Measurements from ENCODE around the gene ZFP69. TPM values are rescaled to one million over a fixed set of nuclear protein-coding genes. Genes with fewer than 3 reads are reported as not detected.

ZFP69 gene
- total RNA-seq, 1 donor from 2014 or later = 1.8 TPM

DNA sequence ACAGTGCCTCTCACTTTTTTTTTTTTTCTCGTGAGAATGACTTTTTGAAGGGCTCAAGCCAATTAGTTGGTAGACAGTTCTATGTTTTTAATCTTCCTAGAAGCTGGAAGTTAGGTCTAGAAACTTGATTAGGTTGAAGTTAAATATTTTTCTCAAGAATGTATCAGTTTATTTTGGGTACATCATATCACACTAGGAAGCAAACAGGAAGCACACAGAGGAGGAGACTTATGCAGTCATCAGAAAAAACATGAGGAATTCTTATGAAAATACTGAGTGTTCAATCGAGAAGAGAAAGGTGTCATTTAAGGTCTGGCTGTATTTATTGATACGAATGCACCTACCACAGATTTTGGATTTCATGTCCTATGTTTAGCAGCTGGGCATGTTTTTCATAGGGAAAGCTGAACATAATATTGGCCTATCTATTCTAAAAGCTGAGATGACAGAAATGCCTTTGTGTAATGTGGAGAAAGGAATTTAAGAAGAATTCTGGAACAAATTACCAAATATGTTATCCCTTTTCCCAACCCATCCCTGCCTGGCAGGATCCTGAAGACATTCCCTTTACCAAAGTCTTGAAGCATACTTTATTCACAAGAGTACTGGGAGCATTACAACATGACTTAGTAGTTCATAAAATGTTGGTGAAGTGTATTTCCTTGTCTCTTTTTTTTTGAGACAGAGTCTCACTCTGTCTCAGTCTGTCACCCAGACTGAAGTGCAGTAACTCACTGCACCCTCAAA, 44.3 kb upstream of the ZFP69 start:
- DNase-seq (ENCODE audit: low read depth) (peak; percentile 49), FAIRE-seq (peak; percentile 13)
- H3K4me3 Mint-ChIP-seq (ENCODE audit: unreplicated experiment) = no peak overlapping the region
- peaks cover 2% of the 10 kb centered on the region for H3K9me3 Mint-ChIP-seq (ENCODE audit: unreplicated experiment)
- no peak overlapping the region for H3K4me3 ChIP-seq (ENCODE audit: insufficient read depth, low read depth, low read length)
- H3K27me3 ChIP-seq (ENCODE audit: insufficient read depth, low read length) = no peaks in the 10 kb centered on the region
- H3K4me1 ChIP-seq (ENCODE audit: insufficient read depth, low read length) = peaks cover 14% of the 10 kb centered on the region
- no peak overlapping the region for H3K27ac ChIP-seq (ENCODE audit: low read depth, low read length)
- peaks cover 5% of the 10 kb centered on the region for H3K36me3 Mint-ChIP-seq (ENCODE audit: low read depth, unreplicated experiment)
- H3K27ac Mint-ChIP-seq (ENCODE audit: unreplicated experiment) = no peak overlapping the region
- no peaks in the 10 kb centered on the region for H3K27me3 Mint-ChIP-seq (ENCODE audit: low read depth, unreplicated experiment)
- no peaks in the 10 kb centered on the region for H3K9me3 ChIP-seq (ENCODE audit: insufficient read depth, low read depth, low read length)
- H2AFZ ChIP-seq (ENCODE audit: low read depth, low read length) = no peak overlapping the region
- peaks cover 2% of the 10 kb centered on the region for H3K4me1 Mint-ChIP-seq (ENCODE audit: low read depth, unreplicated experiment)
- no peak overlapping the region for H3K9ac ChIP-seq (ENCODE audit: low read length)
- no peak for TF ChIP-seq EZH2 (IDR thresholded peaks at IDR 0.05; ENCODE audit: insufficient read depth, low read length)
- TF ChIP-seq, protein P1, sequence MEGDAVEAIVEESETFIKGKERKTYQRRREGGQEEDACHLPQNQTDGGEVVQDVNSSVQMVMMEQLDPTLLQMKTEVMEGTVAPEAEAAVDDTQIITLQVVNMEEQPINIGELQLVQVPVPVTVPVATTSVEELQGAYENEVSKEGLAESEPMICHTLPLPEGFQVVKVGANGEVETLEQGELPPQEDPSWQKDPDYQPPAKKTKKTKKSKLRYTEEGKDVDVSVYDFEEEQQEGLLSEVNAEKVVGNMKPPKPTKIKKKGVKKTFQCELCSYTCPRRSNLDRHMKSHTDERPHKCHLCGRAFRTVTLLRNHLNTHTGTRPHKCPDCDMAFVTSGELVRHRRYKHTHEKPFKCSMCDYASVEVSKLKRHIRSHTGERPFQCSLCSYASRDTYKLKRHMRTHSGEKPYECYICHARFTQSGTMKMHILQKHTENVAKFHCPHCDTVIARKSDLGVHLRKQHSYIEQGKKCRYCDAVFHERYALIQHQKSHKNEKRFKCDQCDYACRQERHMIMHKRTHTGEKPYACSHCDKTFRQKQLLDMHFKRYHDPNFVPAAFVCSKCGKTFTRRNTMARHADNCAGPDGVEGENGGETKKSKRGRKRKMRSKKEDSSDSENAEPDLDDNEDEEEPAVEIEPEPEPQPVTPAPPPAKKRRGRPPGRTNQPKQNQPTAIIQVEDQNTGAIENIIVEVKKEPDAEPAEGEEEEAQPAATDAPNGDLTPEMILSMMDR (IDR thresholded peaks at IDR 0.05; ENCODE audit: insufficient read depth, low read depth, low read length) = no peak
- no peaks in the 10 kb centered on the region for H4K20me1 ChIP-seq (ENCODE audit: insufficient read depth, low read length)
- no peaks in the 10 kb centered on the region for H3K36me3 ChIP-seq (ENCODE audit: insufficient read depth, low read length)
- no peak overlapping the region for H3K4me2 ChIP-seq (ENCODE audit: low read length)
- no peaks in the 10 kb centered on the region for H3K79me2 ChIP-seq (ENCODE audit: insufficient read depth, low read length)

DNA sequence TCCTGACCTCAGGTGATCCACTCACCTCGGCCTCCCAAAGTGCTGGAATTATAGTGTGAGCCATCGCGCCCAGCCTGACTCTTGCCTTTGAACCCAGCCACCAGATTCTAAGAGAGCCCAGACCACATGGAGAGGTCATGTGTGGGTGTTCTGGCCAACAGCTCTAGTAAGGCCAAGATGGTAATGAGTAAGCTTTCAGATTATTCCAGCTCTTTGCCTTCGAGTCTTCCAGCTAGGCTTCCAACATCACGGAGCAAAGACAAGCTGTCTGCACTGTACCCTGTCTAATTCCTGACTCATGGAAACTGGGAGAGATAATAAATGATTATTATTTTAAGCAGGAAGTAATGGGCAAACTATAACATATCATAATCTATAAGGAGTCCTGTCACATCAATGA, 41.6 kb upstream of the ZFP69 start:
- peaks cover 2% of the 10 kb centered on the region for H3K4me1 Mint-ChIP-seq (ENCODE audit: low read depth, unreplicated experiment)
- no peaks in the 10 kb centered on the region for H3K27me3 Mint-ChIP-seq (ENCODE audit: low read depth, unreplicated experiment)
- H3K9me3 Mint-ChIP-seq (ENCODE audit: unreplicated experiment) = peaks cover 1% of the 10 kb centered on the region

More for the DNA sequence above, 41.6 kb upstream of the ZFP69 start:
- FAIRE-seq (no peak), DNase-seq (ENCODE audit: low read depth) (peak; percentile 91)
- TF ChIP-seq EZH2 (IDR thresholded peaks at IDR 0.05; ENCODE audit: insufficient read depth, low read length) = no peak
- TF ChIP-seq, protein P1 (IDR thresholded peaks at IDR 0.05; ENCODE audit: insufficient read depth, low read depth, low read length) = no peak
- no peaks in the 10 kb centered on the region for H3K79me2 ChIP-seq (ENCODE audit: insufficient read depth, low read length)
- no peak overlapping the region for H3K4me3 ChIP-seq (ENCODE audit: insufficient read depth, low read depth, low read length)
- H3K36me3 Mint-ChIP-seq (ENCODE audit: low read depth, unreplicated experiment) = peaks cover 5% of the 10 kb centered on the region
- H3K4me2 ChIP-seq (ENCODE audit: low read length) = peak overlapping the region; percentile 3
- H4K20me1 ChIP-seq (ENCODE audit: insufficient read depth, low read length) = no peaks in the 10 kb centered on the region
- H3K4me1 ChIP-seq (ENCODE audit: insufficient read depth, low read length) = peaks cover 14% of the 10 kb centered on the region
- no peaks in the 10 kb centered on the region for H3K36me3 ChIP-seq (ENCODE audit: insufficient read depth, low read length)
- H3K9ac ChIP-seq (ENCODE audit: low read length) = no peak overlapping the region
- no peak overlapping the region for H3K27ac Mint-ChIP-seq (ENCODE audit: unreplicated experiment)
- H2AFZ ChIP-seq (ENCODE audit: low read depth, low read length) = no peak overlapping the region
- no peaks in the 10 kb centered on the region for H3K27me3 ChIP-seq (ENCODE audit: insufficient read depth, low read length)
- peak overlapping the region; percentile 7 for H3K27ac ChIP-seq (ENCODE audit: low read depth, low read length)
- H3K9me3 ChIP-seq (ENCODE audit: insufficient read depth, low read depth, low read length) = no peaks in the 10 kb centered on the region
- H3K4me3 Mint-ChIP-seq (ENCODE audit: unreplicated experiment) = no peak overlapping the region

All from astrocyte (in vitro differentiated cells and primary cell).